KBM-7 (cell line): Measurements from ENCODE around the gene CST11.
"Not testable (repeated sequence)": the region's sequence is repeated elsewhere in the genome, so short reads cannot be mapped to it uniquely, and the experiment has no call there.

Experiments used
- DNase-seq: peaks from one replicate; pipeline ENCODE4 v3.0.0-alpha.2; 2015
- in situ Hi-C: fragments of 300-500 bp; cut with MboI; formaldehyde crosslinking; loops from 2 replicates; pipeline ENCODE4 v1.14.3; 2020; ENCODE audit warnings: low sequenced_read_pairs, low pct_unique_long_range_greater_than_20kb, mixed read lengths

CST11 gene, protein sequence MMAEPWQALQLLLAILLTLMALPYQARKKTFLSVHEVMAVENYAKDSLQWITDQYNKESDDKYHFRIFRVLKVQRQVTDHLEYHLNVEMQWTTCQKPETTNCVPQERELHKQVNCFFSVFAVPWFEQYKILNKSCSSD

DNA sequence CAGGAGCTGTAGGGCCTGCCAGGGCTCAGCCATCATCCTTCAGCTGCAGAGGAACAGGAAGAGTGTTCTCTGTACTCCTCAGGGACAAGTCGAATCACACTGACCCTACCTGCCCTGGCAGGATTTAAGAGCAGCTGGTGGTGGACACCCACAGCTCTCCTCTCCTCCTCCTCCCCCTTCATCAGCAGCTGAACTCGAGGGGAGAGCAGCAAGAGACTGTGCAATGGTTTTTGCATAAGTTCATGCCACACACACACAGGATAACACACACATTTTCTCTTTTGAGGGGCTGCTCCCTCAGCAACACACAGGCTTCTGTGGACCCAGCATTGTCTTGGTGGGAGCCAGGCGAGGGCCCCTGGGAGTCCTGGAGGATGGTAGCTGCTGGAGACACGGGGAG lies at the start of gene CST11:
CST11 (minus strand) TSS at position 101 of the 400 bp plus-strand sequence; CDS start at position 36, 65 bp downstream.
- in situ Hi-C loops = no loop called here
- no peak for DNase-seq

DNA sequence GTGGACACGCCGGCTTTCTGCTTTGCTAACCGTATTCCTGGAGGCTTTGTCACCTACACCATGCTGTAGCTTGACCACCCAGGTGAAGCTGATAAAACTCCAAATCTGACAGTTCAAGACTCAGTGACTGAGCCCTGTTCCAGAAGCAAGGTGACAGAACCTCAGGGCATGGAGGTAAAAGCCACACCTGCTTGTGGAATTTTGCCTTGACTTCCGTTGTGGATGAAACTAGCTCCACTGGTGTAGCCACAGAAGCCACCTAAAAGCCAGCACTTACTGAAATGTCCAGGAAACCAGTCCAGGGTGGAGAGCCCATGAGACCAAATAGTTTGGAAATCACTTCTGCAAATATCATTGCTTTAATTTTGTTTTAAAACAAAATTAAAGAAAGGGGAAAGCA lies 49.2 kb upstream of the CST11 start:
- in situ Hi-C loops = no loop called here
- no peak for DNase-seq

DNA sequence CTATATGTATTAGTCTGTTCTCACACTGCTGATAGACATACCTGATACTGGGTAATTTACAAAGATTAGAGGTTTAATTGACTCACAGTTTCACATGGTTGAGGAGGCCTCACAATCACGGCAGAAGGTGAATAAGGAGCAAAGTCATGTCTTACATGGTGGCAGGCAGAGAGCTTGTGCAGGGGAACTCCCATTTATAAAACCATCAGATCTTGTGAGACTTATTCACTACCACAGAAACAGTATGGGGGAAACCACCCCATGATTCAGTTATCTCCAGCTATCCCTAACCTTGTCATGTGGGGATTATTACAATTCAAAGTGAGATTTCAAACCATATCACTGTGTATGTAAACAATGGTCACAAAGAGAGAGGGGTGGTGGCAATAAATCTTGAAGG lies 44.9 kb upstream of the CST11 start:
- in situ Hi-C loops = no loop called here
- no peak for DNase-seq

DNA sequence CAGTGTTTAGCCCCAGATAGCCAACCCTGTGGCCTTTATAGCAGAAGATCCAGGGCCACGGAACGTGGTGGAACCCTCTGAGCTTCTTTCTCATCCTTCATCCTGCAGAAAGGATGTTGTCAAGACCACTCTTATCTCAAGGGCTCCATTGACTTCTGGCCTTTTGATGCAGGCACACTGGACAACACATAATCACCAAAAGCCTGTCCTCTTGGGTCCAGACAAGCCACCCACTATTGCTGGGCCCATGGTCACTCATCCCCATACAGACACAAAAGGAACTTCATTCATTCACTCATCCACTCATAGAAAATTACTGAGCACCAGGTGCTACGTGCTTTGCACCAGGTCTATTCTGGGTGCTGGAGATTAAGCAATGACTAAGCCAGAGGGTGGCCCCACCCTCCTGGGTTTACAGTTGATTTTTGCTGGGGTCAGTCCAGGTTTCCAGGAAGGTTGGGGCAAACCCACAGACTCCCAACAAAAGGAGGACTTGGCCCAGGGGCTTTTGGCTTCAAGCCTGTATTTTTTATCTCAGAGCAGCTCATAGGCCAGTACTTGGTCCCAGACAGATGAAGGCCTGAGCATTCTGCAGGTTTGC lies 40.6 kb upstream of the CST11 start:
- in situ Hi-C loops = no loop called here
- no peak for DNase-seq

DNA sequence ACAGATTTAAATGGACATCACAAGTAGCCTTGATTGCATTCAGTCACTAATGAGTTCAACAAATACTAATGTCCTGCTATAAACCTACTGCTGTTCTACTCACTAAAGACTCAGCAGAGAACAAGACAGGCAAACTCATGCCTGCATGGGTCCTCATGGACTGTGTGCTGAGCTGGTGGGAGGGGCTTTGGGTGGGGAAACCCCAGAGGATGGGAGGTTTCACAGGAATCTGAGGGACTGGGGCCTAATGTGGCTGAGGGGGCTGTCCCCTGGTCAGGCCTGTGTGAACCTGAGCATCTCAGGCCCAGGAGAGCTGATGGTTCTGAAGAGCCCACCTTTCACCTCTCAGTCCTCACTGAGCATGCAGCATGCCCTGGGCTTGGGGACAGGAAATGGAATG lies 39.6 kb upstream of the CST11 start:
- in situ Hi-C loops = no loop called here
- DNase-seq = no peak

DNA sequence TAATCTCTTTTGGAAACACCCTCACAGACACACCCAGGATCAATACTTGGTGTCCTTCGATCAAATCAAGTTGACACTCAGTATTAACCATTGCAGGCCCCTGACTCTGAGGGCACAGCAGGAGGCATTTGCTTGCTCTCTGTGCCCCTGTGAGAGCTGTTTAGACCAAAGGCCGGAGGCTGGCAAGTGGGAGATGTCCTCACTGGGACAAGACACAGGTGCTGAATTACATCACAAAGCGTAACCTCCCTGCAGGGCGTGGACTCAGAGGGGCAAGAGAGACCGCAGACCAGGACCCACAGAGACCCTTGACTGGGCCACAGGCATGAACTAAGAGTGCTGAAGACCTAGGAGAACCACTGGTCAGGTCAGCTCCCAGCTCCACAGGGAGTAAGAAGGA lies 38.1 kb upstream of the CST11 start, which contains the start of gene CST8:
CST8 (plus strand) TSS at position 301 of the 400 bp plus-strand sequence. CDS start 551 bp downstream, outside the sequence.
- no peak for DNase-seq
- in situ Hi-C loops = no loop called here

DNA sequence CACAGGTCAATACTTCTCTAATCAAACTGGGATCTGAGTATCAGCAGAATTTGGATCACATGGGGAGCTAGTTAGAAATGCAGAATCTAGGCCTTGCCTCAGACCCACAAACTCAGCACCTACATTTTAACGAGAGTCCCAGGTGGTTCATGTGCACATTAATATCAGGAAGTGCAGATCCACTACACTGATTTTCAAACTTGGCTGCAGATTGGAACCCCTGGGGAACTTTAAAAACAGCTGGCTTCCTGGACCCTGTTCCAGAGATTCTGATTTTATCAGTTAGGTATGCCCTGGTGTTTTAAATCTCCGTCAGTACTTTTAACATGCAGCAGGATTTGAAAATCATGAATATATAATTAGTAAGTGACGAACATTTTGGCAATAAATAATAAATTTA lies 36.3 kb upstream of the CST11 start:
- DNase-seq = no peak
- in situ Hi-C loops = no loop called here

DNA sequence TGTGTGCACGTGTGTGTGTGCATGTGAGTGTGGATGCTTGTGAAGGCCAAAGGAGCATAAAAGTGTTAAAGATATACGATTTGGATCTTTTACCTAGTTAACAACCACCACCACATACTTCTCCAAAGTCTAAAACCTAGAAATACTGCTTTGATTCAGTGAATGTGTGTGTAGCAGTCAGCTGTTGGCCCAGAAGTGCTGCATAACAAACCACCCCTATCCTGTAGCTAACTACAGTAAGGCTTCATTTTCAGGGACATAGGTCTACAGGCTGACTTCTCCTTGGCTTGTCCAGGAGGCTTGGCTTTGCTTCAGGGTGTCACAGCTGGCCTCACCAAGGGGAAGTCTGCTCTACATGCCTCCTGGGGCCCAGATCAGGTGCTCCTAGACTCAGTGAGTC lies 35.8 kb upstream of the CST11 start:
- in situ Hi-C loops = no loop called here
- no peak for DNase-seq

DNA sequence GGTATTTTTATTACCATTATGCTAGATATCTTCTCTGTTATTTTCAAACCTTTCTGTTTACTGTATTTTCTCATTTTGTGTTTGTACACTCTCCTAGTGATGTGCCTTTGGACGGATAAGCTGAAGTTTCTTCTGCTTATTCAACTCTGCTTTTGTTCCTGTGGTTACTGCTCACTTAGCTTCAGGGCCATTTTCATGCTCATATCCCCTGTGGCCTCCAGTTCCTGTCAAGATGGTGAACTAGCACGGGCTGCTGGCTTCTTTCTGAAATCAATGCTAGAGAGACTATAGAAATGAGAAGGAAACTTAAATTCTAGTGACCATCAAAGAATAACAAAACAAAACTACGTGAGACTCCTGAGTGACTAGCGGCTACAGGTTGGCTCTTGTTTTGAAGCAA lies 31.4 kb upstream of the CST11 start:
- in situ Hi-C loops = no loop called here
- no peak for DNase-seq

DNA sequence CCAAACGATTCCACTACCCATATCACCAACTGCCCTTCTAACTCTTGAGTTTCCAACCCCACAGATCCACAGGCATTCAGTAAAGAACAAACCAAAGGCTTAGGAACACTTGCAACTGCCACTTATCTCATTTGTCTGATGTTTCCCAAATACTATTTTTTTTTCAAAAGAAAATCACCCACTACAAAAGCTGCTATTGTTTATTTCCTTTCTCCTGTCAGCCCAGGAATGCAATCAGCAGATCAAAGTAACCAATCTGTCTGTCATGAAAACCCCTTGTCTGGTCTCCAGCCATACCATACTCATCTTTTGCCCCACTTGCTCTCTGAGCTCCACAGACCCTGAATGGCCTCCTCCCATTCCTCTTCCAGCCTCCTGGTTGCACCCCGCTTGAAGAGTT lies 29.5 kb upstream of the CST11 start:
- DNase-seq = no peak
- in situ Hi-C loops = no loop called here

DNA sequence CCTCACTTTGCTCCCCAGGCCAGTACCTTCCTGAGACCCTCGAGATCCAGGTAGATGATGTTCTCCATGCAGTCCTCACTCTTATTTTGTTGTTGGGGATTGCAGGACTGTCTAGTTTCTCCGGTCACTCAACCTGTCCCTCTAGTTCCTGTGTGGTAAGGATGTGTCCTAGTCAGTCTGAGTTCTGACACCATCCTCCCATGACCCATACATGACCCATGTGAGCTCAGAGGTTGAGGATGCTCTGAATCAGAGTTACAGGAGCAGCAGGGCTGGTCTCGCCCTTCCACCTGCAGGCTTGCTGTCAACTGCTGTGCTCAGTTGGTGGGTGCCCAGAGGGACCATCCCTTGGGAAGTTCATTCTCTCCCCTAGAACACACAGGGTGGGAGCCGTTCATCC lies 26.4 kb upstream of the CST11 start:
- in situ Hi-C loops = no loop called here
- no peak for DNase-seq

DNA sequence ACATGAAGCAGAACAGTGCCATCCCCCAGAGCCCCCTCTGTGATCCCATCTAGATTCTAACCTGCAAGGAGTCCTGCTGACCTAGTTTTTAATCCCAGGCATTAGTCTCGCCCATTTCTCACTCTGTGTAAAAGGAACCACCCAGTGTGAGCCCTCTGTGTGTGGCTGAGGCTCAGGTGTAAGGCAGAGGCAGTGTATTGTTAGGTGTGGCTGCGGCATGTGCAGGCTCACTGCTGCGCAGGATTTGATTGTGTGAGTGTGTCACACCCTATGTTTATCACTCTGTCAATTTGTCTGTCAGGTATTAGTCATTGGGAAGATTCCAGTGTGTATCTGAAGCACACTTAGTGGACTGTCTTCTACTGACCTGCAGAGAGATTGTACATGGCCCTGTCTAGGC lies 24.5 kb upstream of the CST11 start:
- in situ Hi-C loops = no loop called here

DNA sequence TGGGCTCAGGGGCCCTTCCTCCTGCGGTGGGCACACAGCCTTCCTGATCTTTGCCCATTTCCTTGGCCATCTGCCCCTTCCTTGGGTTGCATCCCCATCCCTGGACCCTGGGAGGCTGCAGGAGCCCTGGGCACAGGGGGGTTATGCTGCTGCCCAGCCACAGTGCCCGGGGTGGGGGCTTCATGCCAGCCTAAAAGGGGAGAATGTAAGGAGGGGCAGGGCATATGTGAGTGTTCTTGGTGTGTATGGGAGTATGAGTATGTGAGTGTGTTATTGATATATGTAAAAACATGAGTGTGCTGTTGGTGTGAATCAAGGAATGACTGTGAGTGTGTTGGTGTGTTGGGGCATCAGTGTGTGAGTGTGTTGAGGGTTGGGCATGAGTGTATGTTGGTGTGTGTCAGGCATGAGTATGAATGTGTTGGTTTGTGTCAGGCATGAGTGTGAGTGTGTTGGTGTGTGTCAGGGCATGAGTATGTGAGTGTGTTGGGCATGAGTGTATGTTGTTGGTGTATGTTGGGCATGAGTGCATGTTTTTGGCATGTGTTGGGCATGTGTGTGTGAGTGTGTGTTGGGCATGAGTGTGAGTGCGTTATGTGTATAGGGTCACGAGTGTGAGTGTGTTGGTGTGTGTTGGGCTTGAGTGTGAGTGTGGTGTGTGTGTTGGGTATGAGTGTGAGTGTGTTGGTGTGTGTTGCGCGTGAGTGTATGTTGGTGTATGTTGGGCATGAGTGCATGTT lies 23.5 kb upstream of the CST11 start:
- in situ Hi-C loops = no loop called here
- DNase-seq = no peak

More for the DNA sequence above, 24.5 kb upstream of the CST11 start:
- no peak for DNase-seq

DNA sequence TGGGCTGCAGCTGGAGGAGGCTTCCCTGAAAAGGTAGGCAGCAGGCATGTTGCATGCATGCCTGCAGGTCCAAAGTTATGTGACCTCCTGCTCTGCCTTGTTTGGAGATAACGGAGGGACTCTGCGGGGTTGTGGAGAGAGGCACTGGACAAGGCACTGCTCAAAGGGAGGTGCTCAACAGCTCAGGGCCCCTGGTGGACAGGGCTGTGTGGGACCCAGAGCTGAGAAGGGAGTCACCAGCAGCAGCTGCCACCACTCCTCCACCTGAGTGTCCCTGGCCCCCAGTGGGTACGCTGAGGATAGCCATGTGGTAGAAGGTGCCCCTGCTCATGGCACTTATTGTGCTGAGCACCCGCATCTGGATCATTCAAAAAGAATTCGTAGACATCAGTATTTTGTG lies 22.7 kb upstream of the CST11 start:
- in situ Hi-C loops = no loop called here
- no peak for DNase-seq

DNA sequence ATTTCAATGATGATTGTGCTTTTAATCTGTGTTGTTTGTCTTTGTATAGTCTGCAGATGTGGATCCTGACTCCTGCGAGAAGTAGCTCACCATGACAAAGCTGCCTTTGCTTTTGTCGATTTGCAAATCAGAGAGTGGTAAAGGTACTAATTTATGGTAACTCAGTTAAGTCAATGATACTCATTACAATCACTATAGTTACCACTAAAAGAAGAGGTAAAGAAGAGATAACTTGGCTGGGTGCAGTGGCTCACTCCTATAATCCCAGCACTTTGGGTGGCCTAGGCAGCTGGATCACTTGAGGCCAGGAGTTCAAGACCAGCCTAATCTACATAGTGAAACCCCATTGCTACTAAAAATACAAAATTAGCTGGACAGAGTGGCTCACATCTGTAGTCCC lies 20.6 kb upstream of the CST11 start:
- in situ Hi-C loops, DNase-seq: not testable (repeated sequence)

DNA sequence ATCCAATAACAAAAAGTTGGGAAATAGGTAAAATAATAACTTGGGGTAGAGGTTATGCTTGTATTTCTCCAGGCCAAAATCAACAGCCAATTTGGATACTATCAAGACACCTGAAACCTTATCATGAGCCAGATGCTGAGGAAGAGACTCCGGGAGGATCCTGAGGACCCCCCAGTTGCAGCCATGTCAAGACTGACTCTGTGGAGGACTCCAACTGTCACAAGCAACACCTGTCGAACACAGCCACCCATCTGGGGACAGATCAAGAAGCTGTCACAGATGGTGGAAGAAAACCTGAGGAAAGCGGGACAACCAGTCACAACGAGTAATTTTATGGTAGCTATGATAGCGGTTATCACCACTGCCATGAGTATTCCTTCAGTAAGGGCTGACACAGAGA lies 19.6 kb upstream of the CST11 start:
- in situ Hi-C loops, DNase-seq: not testable (repeated sequence)

DNA sequence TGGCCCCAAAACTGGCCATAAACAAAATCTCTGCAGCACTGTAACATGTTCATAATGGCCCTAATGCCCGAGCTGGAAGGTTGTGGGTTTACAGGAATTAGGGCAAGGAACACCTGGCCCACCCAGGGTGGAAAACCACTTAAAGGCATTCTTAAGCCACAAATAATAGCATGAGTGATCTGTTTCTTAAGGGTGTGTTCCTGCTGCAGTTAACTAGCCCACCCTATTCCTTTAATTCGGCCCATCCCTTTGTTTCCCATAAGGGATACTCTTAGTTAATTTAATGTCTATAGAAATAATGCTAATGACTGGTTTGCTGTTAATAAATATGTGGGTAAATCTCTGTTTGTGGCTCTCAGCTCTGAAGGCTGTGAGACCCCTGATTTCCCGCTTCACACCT lies 14.3 kb upstream of the CST11 start:
- in situ Hi-C loops, DNase-seq: not testable (repeated sequence)

DNA sequence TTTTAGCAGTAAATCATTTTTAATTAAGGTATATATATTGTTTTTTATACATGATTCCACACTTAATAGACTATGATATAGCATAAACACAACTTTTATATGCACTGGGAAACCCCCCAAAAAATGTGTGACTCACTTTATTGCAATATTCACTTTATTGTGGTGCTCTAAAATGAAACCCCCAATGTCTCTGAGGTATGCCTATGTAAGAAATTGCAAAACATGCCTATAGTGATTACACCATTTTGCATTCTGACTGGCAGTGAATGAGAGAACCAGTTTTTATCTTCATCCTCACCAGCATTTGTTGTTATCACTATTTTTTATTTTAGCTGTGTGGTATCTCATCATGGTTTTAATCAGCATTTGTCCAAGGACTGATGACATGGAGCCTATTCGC lies 8.5 kb upstream of the CST11 start:
- no peak for DNase-seq
- in situ Hi-C loops = no loop called here

DNA sequence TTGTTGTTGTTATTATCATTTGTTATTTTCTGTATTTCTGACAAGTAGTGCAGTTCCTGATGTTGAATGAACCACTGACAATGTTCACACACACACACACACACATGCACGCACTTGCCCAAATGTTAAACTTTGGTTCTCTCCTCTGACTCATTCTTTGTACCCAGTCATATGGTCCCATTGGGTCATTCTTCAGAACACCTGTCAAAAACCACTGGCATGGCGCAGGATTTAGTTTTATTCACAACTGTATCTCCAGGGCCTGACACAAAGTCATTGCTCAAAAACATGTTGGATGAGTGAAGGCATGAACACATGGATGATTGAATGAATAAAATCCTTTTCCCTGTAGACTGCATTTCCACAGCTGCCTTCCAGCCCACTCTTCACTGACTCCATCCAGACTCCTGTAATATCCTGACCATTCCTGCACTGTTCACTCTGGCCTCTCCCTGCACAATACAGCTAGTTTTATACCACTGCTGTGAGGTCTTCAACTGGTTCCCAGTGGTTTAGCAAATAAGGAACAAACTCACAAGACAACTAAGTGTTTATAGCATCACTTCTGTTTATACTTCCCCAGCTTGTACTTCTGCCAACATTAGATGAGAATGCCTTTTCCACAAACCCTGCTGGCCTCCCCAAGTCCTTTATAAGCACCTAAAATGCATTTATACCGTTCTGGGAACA lies 6.9 kb upstream of the CST11 start:
- DNase-seq = no peak
- in situ Hi-C loops = no loop called here

DNA sequence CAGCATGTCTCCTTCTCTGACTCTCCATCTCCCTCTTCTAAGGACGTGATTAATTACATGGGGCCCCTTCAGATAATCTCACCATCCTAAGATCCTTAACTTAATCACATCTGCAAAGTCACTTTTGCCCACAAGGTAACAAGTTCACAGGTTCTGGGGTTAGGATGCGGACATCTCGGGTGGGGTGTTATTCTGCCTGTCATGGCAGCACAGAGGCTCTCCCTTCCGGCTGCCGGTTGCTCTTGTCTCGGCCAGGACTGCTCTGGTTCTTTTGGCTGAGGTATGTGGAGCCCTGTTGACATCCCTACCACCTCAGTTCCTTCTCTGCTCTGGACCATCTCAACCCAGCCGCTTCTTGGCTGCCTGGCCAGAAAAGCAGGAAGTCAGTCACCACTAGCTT lies 4.2 kb upstream of the CST11 start:
- no peak for DNase-seq
- in situ Hi-C loops = no loop called here
